Common myeloid progenitor, CD34-positive (primary cell): ENCODE measurements around the gene ITPR2.

Experiments used
- CTCF ChIA-PET: fragments of 350-600 bp; sonication (Branson Sonifier 250); formaldehyde crosslinking; loops from one replicate; lab custom pipeline; 2021; ENCODE audit warnings: antibody characterized with exemption; lab: Charles Lee
- POLR2A ChIA-PET: fragments of 350-600 bp; sonication (Branson Sonifier 250); formaldehyde crosslinking; loops from one replicate; lab custom pipeline; 2021; ENCODE audit warnings: antibody characterized with exemption; lab: Charles Lee
- DNase-seq, 3 donors: peaks; one replicate each; pipeline versions ENCODE4 v3.0.0 to v3.0.0-alpha.2; 2013
- H3K27ac ChIP-seq, 2 experiments: 1 replicate in 1 of 2; 2 replicates in 1 of 2; pipeline ENCODE4 v1.7.0; 2013; ENCODE audit warnings: inconsistent platforms in 2 of 2, low read length in 2 of 2, mild to moderate bottlenecking in 2 of 2, low read depth in 1 of 2, moderate library complexity in 1 of 2; ENCODE audit not compliant: severe bottlenecking in 2 of 2, insufficient read depth in 1 of 2, poor library complexity in 1 of 2
- H3K27me3 ChIP-seq, 5 experiments: replicated peaks in 2 of 5; 1 replicate in 3 of 5; 2 replicates in 2 of 5; pipeline versions ENCODE4 v1.6.1 to v1.7.0; 2013; ENCODE audit warnings: low read length in 4 of 5, mild to moderate bottlenecking in 2 of 5, moderate library complexity in 2 of 5, inconsistent platforms in 1 of 5; ENCODE audit not compliant: insufficient read depth in 5 of 5, control insufficient read depth in 4 of 5
- H3K36me3 ChIP-seq, 4 experiments: 1 replicate in 2 of 4; 2 replicates in 2 of 4; pipeline versions ENCODE4 v1.6.1 to v1.7.0; 2013; ENCODE audit warnings: low read length in 3 of 4, control low read depth in 1 of 4, mild to moderate bottlenecking in 1 of 4; ENCODE audit not compliant: control insufficient read depth in 4 of 4, insufficient read depth in 4 of 4
- H3K4me1 ChIP-seq, 4 experiments: 1 replicate in 3 of 4; 2 replicates in 1 of 4; pipeline versions ENCODE4 v1.6.1 to v1.7.1; 2013; ENCODE audit warnings: low read length in 3 of 4, mild to moderate bottlenecking in 3 of 4, control low read depth in 1 of 4, inconsistent platforms in 1 of 4, moderate library complexity in 1 of 4; ENCODE audit not compliant: control insufficient read depth in 4 of 4, insufficient read depth in 4 of 4; ENCODE audit errors: control extremely low read depth in 1 of 4
- H3K4me3 ChIP-seq, 7 experiments: 1 replicate in 4 of 7; 2 replicates in 3 of 7; pipeline versions ENCODE4 v1.5.1 to v1.7.0; 2013; ENCODE audit warnings: mild to moderate bottlenecking in 7 of 7, low read length in 6 of 7, moderate library complexity in 6 of 7, inconsistent platforms in 2 of 7, low read depth in 2 of 7, control low read depth in 1 of 7; ENCODE audit not compliant: insufficient read depth in 4 of 7, control insufficient read depth in 1 of 7; ENCODE audit errors: extremely low read depth in 1 of 7
- H3K9me3 ChIP-seq, 5 experiments: 1 replicate in 4 of 5; 2 replicates in 1 of 5; pipeline versions ENCODE4 v1.6.1 to v1.7.1; 2013; ENCODE audit warnings: low read length in 4 of 5, mild to moderate bottlenecking in 2 of 5, inconsistent platforms in 1 of 5, low read depth in 1 of 5, moderate library complexity in 1 of 5; ENCODE audit not compliant: control insufficient read depth in 4 of 5, insufficient read depth in 2 of 5; ENCODE audit errors: control extremely low read depth in 1 of 5
- WGBS: methylation state at CpG from one replicate; pipeline ENCODE4 v1.1.5; 2013; ENCODE audit not compliant: insufficient coverage; 5-methylcytosine and 5-hydroxymethylcytosine counted together

The ITPR2 gene

GRCh38 chr12:26817183-26817591, 15.8 kb downstream of the ITPR2 start:
- ChIA-PET POLR2A (interaction anchor here (0.6 to 1.6 kb wide), 2 partner anchors 15 to 28 kb away, joined by 3 to 4 read pairs; no protein-coding TSS in a partner anchor), CTCF (interaction anchor here (0.8 kb wide), 1 partner anchor 8 kb away, joined by 3 read pairs; no protein-coding TSS in a partner anchor)
- Histone ChIP-seq H3K27ac (no peak overlapping the region), H3K36me3 (peaks cover 2 to 9% (median 3%) of the 10 kb centered on the region in 4 experiments), H3K27me3 (no peaks in the 10 kb centered on the region), H3K4me3 (no peak overlapping the region), H3K4me1 (no peaks in the 10 kb centered on the region), H3K9me3 (no peaks in the 10 kb centered on the region)
- no CpG with 5 or more reads among the region's 4 CpGs for WGBS
- no peak for DNase-seq

DNA sequence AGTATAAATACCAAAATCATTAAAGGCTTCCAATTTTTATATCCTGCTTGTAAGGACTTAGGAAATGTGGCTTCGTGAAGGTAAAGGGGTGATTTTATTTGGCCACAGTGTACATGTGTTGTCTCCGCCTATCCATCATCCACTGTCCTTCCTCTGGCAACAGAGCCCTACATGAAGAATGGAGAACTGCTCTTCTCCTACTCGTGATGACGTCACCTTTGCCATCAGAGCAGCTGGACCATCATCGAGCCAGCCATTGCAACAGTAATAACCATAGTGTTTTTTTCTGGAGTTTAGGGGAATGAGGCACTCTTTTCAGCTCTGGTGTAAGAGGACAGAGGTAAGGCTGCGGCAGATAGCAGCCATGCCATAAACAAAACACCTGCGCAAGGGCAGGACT, 19.2 kb downstream of the ITPR2 start:
- no peak overlapping the region for H3K4me3 ChIP-seq
- peaks cover 2 to 11% (median 4%) of the 10 kb centered on the region in 4 experiments for H3K36me3 ChIP-seq
- POLR2A ChIA-PET, result no interaction called here
- H3K27ac ChIP-seq, result no peak overlapping the region
- CTCF ChIA-PET, result interaction anchor here (1.1 to 1.8 kb wide), 2 partner anchors 12 to 14 kb away, joined by 3 to 5 read pairs; no protein-coding TSS in a partner anchor
- no peak for DNase-seq
- H3K9me3 ChIP-seq, result no peaks in the 10 kb centered on the region
- no peaks in the 10 kb centered on the region for H3K27me3 ChIP-seq
- WGBS, result 97% methylated on average over 5 of the region's 7 CpGs
- no peaks in the 10 kb centered on the region for H3K4me1 ChIP-seq

- H3K36me3 ChIP-seq, result peaks cover 0 to 11% (median 6%) of the 10 kb centered on the region in 4 experiments
- ChIA-PET POLR2A (no interaction called here), CTCF (interaction anchor here (0.6 to 0.9 kb wide), 2 partner anchors 16 to 75 kb away, joined by 3 read pairs; no protein-coding TSS in a partner anchor)
- no peak overlapping the region for H3K27ac ChIP-seq
- 100% methylated on average over 3 of the region's 4 CpGs for WGBS
- H3K4me3 ChIP-seq, result no peak overlapping the region
- no peaks in the 10 kb centered on the region for H3K27me3 ChIP-seq
- H3K4me1 ChIP-seq, result no peaks in the 10 kb centered on the region
- no peak for DNase-seq
- H3K9me3 ChIP-seq, result no peaks in the 10 kb centered on the region
These were observed 22.7 kb downstream of the ITPR2 start for GRCh38 chr12:26810330-26810729.

- Histone ChIP-seq H3K27ac (no peak overlapping the region), H3K36me3 (peaks cover 0 to 11% (median 6%) of the 10 kb centered on the region in 4 experiments), H3K4me1 (no peaks in the 10 kb centered on the region), H3K27me3 (no peaks in the 10 kb centered on the region), H3K9me3 (no peaks in the 10 kb centered on the region), H3K4me3 (no peak overlapping the region)
- CTCF ChIA-PET, result interaction anchor here (0.7 kb wide), 1 partner anchor 16 kb away, joined by 4 read pairs; no protein-coding TSS in a partner anchor
- DNase-seq, result no peak
- 92% methylated on average over 2 of the region's 6 CpGs for WGBS
- POLR2A ChIA-PET, result interaction anchor here (0.6 kb wide), 1 partner anchor 22 kb away, joined by 3 read pairs; no protein-coding TSS in a partner anchor
These were observed 23.2 kb downstream of the ITPR2 start for GRCh38 chr12:26809611-26810285.

DNA sequence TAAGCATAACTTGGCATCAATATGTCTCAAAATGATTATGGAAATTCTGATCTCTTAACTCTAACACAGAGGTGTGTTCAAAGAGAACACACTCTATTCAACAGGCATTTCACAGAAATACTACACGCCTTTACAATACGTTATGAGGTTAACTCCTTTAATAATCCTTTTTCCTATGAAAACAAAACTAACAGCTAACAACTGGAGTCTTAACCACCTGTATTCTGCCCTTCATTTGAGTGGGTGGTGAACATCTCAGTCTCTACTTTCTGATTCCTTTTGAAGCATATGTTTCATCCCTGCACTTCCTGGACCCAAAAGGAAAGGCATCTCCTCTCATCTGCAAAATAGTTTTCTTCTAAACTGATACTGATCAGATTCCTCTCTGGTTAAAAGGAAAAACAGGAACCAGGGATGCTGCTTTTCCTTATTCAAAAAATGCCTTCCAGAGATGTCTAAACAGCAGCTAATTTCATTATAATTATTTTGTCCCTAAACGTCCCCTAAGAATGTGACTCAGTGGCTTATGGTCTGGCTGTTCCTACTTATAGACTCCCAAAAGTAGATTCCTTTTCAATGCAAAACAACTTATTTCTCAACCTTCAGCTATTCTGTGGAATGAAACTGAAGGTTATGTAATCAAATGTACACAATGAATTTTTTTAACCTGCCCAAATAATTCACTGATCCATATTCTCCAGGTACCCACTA, 24.1 kb downstream of the ITPR2 start:
- Histone ChIP-seq H3K36me3 (peaks cover 0 to 11% (median 5%) of the 10 kb centered on the region in 4 experiments), H3K27me3 (no peaks in the 10 kb centered on the region), H3K4me1 (no peaks in the 10 kb centered on the region), H3K27ac (no peak overlapping the region), H3K4me3 (no peak overlapping the region), H3K9me3 (no peaks in the 10 kb centered on the region)
- DNase-seq, result no peak
- CTCF ChIA-PET, result interaction anchor here (0.7 to 1.5 kb wide), 3 partner anchors 16 to 76 kb away, joined by 4 to 6 read pairs (median 4); no protein-coding TSS in a partner anchor
- 100% methylated on average over 3 of the region's 3 CpGs for WGBS
- POLR2A ChIA-PET, result interaction anchor here (0.6 kb wide), 1 partner anchor 23 kb away, joined by 3 read pairs; no protein-coding TSS in a partner anchor

DNA sequence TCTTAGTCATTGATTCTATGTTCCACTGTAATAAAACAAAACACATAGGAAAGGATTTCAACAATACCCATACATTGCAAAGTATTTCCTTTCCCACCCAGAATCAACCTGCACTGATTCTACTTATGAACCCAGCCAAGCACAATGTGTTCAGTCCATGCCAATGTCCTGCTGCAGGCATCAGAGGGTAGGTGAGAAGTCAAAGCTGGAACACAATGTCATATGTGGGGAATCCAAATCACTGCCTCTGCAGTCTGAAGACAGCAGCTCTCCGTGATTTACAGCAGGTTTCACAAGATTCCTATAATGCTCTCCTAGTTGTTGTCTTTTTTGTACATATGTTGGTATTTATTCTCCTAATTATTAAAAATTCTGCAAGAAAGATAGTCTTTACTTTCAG, 25.7 kb downstream of the ITPR2 start:
- Histone ChIP-seq H3K4me1 (peaks cover 0 to 5% (median 0%) of the 10 kb centered on the region in 4 experiments), H3K4me3 (no peak overlapping the region)
- POLR2A ChIA-PET, result no interaction called here

More for the DNA sequence above, 25.7 kb downstream of the ITPR2 start:
- CTCF ChIA-PET, result no interaction called here
- Histone ChIP-seq H3K27me3 (no peaks in the 10 kb centered on the region), H3K9me3 (no peaks in the 10 kb centered on the region), H3K27ac (no peak overlapping the region), H3K36me3 (peaks cover 0 to 9% (median 3%) of the 10 kb centered on the region in 4 experiments)
- DNase-seq, result no peak
- WGBS, result no CpG with 5 or more reads among the region's 1 CpG
